ENCODE results near the gene GFOD1.
"Not testable (repeated sequence)": the region's sequence is repeated elsewhere in the genome, so short reads cannot be mapped to it uniquely, and the experiment has no call there.

GFOD1 gene

GRCh38 chr6:13511141-13511571 lies 23.8 kb upstream of the GFOD1 start:
- not testable (repeated sequence) for DNase-seq

GRCh38 chr6:13510433-13510832 lies 23.0 kb upstream of the GFOD1 start:
- DNase-seq, result not testable (repeated sequence)

- no peak for DNase-seq
Observed at GRCh38 chr6:13508711-13509705, 21.6 kb upstream of the GFOD1 start.

- no peak for DNase-seq
Observed at GRCh38 chr6:13507306-13507860, 20.0 kb upstream of the GFOD1 start.

- no peak for DNase-seq
Observed at GRCh38 chr6:13505345-13505734, 17.9 kb upstream of the GFOD1 start.

GRCh38 chr6:13504611-13505344 lies 17.4 kb upstream of the GFOD1 start:
- no peak for DNase-seq

GRCh38 chr6:13500915-13501314 lies 13.5 kb upstream of the GFOD1 start:
- DNase-seq, result no peak

GRCh38 chr6:13500264-13500663 lies 12.9 kb upstream of the GFOD1 start:
- no peak for DNase-seq

GRCh38 chr6:13496513-13497190 lies 9.3 kb upstream of the GFOD1 start:
- DNase-seq, result no peak

- DNase-seq, result no peak
Observed at GRCh38 chr6:13495818-13496217, 8.4 kb upstream of the GFOD1 start.

GRCh38 chr6:13495112-13495776 lies 7.8 kb upstream of the GFOD1 start:
- DNase-seq, result no peak

GRCh38 chr6:13494137-13494536 lies 6.7 kb upstream of the GFOD1 start:
- DNase-seq, result no peak

- no peak for DNase-seq
Observed at GRCh38 chr6:13493147-13493546, 5.7 kb upstream of the GFOD1 start.

- no peak for DNase-seq
Observed at GRCh38 chr6:13492357-13492756, 5.0 kb upstream of the GFOD1 start.

- DNase-seq, result no peak
Observed at GRCh38 chr6:13491538-13491937, 4.1 kb upstream of the GFOD1 start.

GRCh38 chr6:13490402-13490801 lies 3.0 kb upstream of the GFOD1 start:
- DNase-seq, result no peak

- no peak for DNase-seq
Observed at GRCh38 chr6:13488896-13489237, 1.5 kb upstream of the GFOD1 start.

GRCh38 chr6:13488015-13488895 lies 855 bp upstream of the GFOD1 start:
- DNase-seq, result no peak

- DNase-seq, result no peak
Observed at GRCh38 chr6:13486679-13487121, 700 bp downstream of the GFOD1 start.

GRCh38 chr6:13485923-13486562 lies 1.4 kb downstream of the GFOD1 start:
- no peak for DNase-seq

- no peak for DNase-seq
Observed at GRCh38 chr6:13485303-13485702, 2.1 kb downstream of the GFOD1 start.

All from NCI-H1048 (cell line).